Activated T-cell treated with anti-CD3 and anti-CD28 coated beads, Interleukin-2, amount 50 U/mL, for 24 hours (primary cell): ENCODE measurements around the gene KCNAB1.
"Not testable (repeated sequence)": the region's sequence is repeated elsewhere in the genome, so short reads cannot be mapped to it uniquely, and the experiment has no call there.

Experiments used
- DNase-seq: peaks from one replicate; pipeline ENCODE4 v3.0.0-alpha.2; 2020
- H3K27ac Mint-ChIP-seq: 2 replicates; pipeline ENCODE4 v1.8.0; 2020; ENCODE audit warnings: mild to moderate bottlenecking, mixed read lengths
- H3K27me3 Mint-ChIP-seq: 2 replicates; pipeline ENCODE4 v1.8.0; 2020; ENCODE audit warnings: mixed read lengths
- H3K36me3 Mint-ChIP-seq: 2 replicates; pipeline ENCODE4 v1.8.0; 2020; ENCODE audit warnings: low read depth, mixed read lengths
- H3K4me1 Mint-ChIP-seq: 2 replicates; pipeline ENCODE4 v1.8.0; 2020; ENCODE audit warnings: low read depth, mixed read lengths
- H3K4me3 Mint-ChIP-seq: 2 replicates; pipeline ENCODE4 v1.8.0; 2020; ENCODE audit warnings: mild to moderate bottlenecking, moderate library complexity, mixed read lengths
- H3K9me3 Mint-ChIP-seq: 2 replicates; pipeline ENCODE4 v1.8.0; 2020; ENCODE audit warnings: mixed read lengths

KCNAB1 gene

DNA sequence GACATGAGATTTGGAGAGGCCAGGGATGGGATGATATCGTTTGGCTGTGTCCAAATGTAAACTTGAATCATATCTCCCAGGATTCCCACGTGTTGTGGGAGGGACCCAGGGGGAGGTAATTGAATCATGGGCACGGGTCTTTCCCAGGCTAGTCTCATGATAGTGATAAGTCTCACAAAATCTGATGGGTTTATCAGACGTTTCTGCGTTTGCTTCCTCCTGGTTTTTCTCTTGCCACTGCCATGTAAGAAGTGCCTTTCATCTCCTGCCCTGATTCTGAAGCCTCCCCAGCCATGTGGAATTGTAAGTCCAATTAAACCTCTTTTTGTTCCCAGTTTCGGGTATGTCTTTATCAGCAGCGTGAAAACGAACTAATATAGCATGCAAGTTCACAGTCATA lies 442.1 kb downstream of the KCNAB1 start:
- not testable (repeated sequence) for H3K27ac Mint-ChIP-seq, H3K4me3 Mint-ChIP-seq, H3K4me1 Mint-ChIP-seq, DNase-seq, H3K36me3 Mint-ChIP-seq, H3K27me3 Mint-ChIP-seq, H3K9me3 Mint-ChIP-seq

DNA sequence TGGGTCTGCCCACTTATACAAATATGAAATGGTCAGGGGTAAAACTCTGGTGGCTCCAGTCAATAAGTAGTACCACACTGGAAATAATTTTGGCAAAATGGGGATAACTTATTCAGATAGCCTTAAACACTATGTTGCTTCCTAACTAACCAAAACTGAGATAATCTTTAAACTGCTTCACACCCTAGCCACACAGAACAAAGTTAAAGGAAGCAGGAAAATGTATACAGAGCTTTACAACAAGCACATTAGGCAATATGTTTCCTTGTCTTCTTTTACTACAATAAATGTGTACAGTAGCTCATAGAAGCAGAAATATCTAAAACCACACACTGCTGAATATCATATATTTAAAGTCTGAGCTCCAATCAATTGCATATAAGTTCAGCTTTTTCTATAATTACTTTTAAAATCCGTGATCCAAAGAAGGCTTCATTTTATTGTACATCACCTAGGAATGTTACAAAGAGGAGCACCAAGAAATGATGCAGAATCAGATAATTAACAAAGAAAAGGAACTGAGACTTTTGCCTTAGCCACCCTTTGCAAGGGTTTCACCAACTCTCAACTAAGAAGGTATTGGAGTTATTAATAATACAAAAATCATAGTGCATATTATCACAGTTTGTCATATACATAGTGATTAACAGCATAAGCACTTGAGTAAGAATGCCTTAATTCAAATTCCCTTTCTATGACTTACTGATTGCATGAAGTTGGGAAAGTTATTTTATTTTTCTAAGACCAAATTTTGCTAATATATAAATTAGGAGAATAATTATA lies 443.7 kb downstream of the KCNAB1 start:
- no peaks in the 10 kb centered on the region for H3K4me1 Mint-ChIP-seq
- no peaks in the 10 kb centered on the region for H3K9me3 Mint-ChIP-seq
- DNase-seq, result no peak
- no peak overlapping the region for H3K27ac Mint-ChIP-seq
- peaks cover 6% of the 10 kb centered on the region for H3K27me3 Mint-ChIP-seq
- H3K4me3 Mint-ChIP-seq, result no peak overlapping the region
- no peaks in the 10 kb centered on the region for H3K36me3 Mint-ChIP-seq

DNA sequence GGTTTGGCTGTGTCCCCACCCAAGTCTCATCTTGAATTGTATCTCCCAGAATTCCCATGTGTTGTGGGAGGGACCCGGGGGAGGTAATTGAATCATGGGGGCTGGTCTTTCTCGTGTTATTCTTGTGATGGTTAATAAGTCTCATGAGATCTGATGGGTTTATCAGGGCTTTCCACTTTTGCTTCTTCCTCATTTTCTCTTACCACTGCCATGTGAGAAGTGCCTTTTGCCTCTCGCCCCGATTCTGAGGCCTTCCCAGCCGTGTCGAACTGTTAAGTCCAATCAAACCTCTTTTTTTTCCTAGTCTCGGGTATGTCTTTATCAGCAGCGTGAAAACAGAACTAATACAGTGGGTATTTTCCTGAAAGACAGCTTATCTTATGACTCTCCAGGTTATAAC lies 448.6 kb downstream of the KCNAB1 start:
- not testable (repeated sequence) for H3K9me3 Mint-ChIP-seq, H3K27ac Mint-ChIP-seq, DNase-seq, H3K36me3 Mint-ChIP-seq, H3K4me3 Mint-ChIP-seq, H3K4me1 Mint-ChIP-seq
- peaks cover 13% of the 10 kb centered on the region for H3K27me3 Mint-ChIP-seq

DNA sequence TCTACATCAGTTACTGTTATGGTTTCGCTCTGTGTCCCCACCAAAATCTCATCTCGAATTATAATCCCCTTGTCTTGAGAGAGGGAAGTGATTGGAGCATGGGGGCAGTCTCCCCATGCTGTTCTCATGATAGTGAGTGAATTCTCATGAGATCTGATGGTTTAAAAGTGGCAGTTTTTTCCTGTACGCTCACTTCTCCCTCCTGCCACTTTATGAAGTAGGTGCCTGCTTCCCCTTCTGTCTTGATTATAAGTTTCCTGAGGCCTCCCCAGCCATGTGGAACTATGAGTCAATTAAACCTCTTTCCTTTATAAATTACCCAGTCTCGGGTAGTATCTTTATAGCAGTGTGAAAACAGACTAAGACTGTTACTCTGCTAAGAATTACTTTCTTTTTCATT lies 449.5 kb downstream of the KCNAB1 start:
- peak overlapping the region; percentile 45 for H3K27ac Mint-ChIP-seq
- H3K4me1 Mint-ChIP-seq, H3K4me3 Mint-ChIP-seq, DNase-seq, H3K9me3 Mint-ChIP-seq, H3K36me3 Mint-ChIP-seq: not testable (repeated sequence)
- H3K27me3 Mint-ChIP-seq, result peaks cover 18% of the 10 kb centered on the region

DNA sequence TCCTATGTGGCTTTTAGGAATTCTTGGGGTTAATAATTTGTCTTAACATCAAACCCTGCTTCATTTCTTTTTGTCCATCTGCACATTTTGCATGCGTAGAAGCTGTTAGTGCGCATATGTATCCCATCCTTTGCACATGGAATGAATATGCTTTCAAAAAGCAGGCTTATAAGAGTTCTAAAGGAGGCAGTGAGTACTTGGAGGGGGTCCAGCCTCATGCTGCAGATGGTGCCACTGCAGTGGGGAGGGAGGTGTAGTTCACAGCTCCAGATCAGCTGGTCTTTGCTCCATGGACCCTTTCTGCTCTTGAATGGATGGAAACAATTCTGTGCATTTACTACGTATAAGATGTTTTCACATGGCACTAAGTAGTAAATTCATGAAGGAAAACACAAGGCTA lies 455.3 kb downstream of the KCNAB1 start:
- H3K9me3 Mint-ChIP-seq, result no peaks in the 10 kb centered on the region
- H3K4me1 Mint-ChIP-seq, result no peaks in the 10 kb centered on the region
- H3K36me3 Mint-ChIP-seq, result no peaks in the 10 kb centered on the region
- H3K4me3 Mint-ChIP-seq, result no peak overlapping the region
- peaks cover 23% of the 10 kb centered on the region for H3K27me3 Mint-ChIP-seq
- DNase-seq, result no peak
- H3K27ac Mint-ChIP-seq, result no peak overlapping the region

DNA sequence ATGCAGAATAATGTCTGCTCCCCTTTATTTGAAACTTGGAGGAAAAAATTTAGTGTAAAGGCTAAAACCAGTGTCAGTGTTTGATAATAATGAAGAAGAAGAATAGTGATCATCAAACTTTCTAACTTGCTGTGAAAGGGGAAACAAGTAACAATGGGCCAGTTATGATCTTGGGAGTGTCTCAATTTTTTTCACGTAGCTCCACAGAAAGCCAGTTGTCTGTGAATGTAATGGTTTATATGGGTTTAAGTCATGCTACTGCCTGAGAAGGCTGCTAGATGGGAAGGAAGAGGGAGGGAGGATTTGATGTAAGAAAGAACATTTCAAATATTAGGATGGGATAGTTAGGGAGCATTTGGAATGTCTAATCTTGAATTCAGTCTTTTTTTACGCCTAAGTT lies 455.7 kb downstream of the KCNAB1 start:
- Mint-ChIP-seq H3K27me3 (peaks cover 23% of the 10 kb centered on the region), H3K4me1 (no peaks in the 10 kb centered on the region), H3K36me3 (no peaks in the 10 kb centered on the region), H3K27ac (no peak overlapping the region), H3K9me3 (no peaks in the 10 kb centered on the region), H3K4me3 (no peak overlapping the region)
- no peak for DNase-seq

DNA sequence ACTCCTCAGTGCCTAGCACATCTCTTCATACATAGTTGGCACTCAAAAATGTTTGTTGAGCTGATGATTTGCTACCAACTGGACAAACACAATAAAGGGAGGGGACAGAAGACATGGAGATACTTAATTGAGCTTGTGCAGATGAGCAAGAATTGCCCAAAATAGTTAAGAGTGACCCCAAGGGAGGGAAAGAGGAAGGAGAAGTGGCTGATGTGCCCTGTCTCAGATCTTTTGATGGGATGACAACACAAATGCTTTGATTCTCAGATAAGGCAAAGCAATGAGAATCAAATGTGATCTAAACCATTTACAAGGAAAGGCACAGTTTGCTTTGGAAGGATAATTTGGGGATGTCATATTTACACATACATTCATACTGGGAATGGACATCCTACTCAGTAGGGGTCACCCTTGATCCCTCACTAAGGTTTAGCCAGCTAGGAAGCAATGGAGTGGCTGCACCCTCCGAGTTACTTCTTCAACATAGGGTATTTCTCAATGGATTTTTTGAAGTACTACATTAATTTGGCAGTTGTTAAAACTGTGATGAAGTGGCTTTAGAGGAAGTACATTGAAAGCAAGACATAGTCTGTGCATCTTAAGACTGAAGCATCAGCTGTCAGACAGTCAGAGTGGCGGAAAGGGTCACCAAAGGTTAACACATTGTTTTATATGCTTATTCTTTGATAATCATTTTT lies 456.4 kb downstream of the KCNAB1 start:
- Mint-ChIP-seq H3K4me1 (no peaks in the 10 kb centered on the region), H3K36me3 (no peaks in the 10 kb centered on the region), H3K27ac (no peak overlapping the region), H3K9me3 (no peaks in the 10 kb centered on the region), H3K27me3 (peaks cover 23% of the 10 kb centered on the region), H3K4me3 (no peak overlapping the region)
- no peak for DNase-seq

DNA sequence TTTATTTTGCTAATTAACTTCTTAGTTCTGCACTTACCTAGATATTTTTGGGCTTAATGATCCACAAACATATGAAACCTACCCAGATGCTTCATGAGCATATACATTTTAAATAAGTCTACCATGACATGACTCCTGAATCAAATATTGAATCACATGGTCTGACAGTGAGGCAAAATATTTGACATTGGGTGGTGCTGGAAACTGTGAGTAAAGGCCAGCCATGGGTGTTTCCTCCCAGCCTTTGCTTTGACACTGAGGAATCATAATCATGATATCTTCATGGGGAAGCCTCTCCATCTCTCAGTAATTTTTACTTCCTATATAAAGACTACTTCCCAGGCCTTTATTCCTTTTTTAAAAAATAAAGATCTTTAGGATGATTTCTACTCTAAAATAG lies 457.4 kb downstream of the KCNAB1 start:
- H3K36me3 Mint-ChIP-seq, result no peaks in the 10 kb centered on the region
- H3K27ac Mint-ChIP-seq, result no peak overlapping the region
- peaks cover 18% of the 10 kb centered on the region for H3K27me3 Mint-ChIP-seq
- H3K4me1 Mint-ChIP-seq, result peaks cover 2% of the 10 kb centered on the region
- no peak for DNase-seq
- H3K9me3 Mint-ChIP-seq, result no peaks in the 10 kb centered on the region
- H3K4me3 Mint-ChIP-seq, result no peak overlapping the region

DNA sequence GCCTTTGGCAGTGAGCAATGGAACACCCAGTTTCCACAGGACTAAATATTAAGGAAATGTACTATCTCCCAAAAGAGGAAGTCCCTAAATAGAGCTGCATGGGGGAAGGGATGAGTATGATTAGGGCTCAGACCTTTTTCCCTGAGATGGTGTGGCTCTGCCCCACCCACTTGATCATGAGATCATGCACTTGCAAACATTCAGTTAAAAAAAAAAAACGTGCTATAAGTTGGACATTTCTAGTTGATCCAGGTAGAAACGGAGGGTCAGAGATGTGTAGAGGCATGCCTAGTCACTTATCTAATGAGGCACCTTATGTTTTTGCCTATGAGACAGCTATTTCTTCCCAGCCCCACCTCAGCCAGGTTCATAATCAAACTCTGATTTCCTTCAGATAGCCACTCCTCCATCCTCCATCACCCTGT lies 459.1 kb downstream of the KCNAB1 start:
- DNase-seq, result no peak
- Mint-ChIP-seq H3K4me3 (no peak overlapping the region), H3K27me3 (peaks cover 16% of the 10 kb centered on the region), H3K4me1 (peaks cover 6% of the 10 kb centered on the region), H3K27ac (no peak overlapping the region), H3K9me3 (no peaks in the 10 kb centered on the region), H3K36me3 (no peaks in the 10 kb centered on the region)

DNA sequence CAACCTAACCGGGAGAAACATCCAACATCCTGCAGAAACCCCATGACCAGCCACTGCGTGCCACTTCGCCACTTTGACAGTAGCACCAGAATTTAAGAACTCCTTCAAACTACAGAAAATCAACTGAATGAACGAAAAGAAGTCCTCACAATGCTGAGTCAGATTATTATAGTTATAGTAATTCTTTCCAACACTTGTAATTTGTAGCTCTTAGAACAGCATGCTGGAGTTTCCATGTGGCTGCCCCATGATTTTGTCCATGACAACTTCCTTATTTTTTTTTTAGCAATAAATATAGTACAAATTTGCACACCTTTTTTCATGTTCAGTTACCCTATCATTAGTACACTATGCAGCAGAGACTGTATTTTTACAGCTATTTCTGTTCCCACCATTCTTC lies 460.7 kb downstream of the KCNAB1 start:
- no peak for DNase-seq
- peaks cover 6% of the 10 kb centered on the region for H3K4me1 Mint-ChIP-seq
- no peaks in the 10 kb centered on the region for H3K9me3 Mint-ChIP-seq
- no peaks in the 10 kb centered on the region for H3K36me3 Mint-ChIP-seq
- H3K27me3 Mint-ChIP-seq, result peaks cover 7% of the 10 kb centered on the region
- no peak overlapping the region for H3K27ac Mint-ChIP-seq
- no peak overlapping the region for H3K4me3 Mint-ChIP-seq

DNA sequence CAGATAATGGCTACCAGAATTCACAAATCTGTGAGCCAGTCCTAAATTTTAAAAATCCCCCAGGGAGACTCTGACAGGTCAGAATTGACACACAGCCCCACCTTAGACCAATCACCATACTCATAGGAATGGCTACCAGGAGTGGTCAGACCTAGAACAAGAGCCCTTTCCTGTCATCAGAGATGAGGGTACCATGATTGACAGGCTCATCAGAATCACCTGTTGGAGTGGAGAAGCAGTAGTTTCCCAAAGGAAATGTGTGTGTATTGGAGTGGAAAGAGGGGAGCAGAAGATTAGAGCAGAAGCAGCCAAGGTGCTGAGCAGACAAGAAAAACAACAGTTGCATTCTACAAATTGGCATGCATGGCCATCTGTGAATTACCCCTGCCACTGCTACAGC lies 461.6 kb downstream of the KCNAB1 start:
- H3K27ac Mint-ChIP-seq, result no peak overlapping the region
- H3K9me3 Mint-ChIP-seq, result no peaks in the 10 kb centered on the region
- H3K4me1 Mint-ChIP-seq, result peaks cover 6% of the 10 kb centered on the region
- H3K27me3 Mint-ChIP-seq, result peaks cover 4% of the 10 kb centered on the region
- no peak for DNase-seq
- H3K36me3 Mint-ChIP-seq, result no peaks in the 10 kb centered on the region
- H3K4me3 Mint-ChIP-seq, result no peak overlapping the region

DNA sequence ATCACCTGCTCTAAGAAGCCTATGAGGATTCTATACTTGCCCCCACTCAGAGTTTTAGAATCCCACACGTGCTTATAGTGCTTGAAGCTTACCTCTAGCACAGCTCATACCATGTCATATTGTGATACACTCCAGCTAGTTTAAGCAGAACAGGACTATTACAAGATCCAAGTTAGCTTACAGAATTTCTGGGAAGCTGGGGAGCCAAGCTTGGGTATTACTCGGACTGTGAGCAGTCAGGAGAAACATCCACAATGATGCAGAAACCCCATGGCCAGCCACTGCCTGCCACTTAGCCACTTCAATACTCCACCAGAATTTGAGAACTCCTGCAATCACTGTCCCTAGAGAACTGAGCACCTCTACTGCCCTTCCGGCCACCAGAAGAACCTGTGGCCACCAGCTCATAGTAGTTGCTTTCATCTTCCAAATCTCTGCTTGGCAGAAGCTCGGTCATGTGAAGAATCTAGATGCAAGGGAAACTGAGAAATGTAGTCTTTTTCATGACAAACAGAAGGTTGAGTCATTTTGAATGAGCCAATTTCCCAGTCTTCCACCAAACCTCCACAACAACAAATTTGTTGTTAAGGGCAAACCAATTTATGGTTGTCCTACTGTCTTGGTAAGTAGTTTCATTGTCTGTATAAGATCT lies 462.3 kb downstream of the KCNAB1 start:
- Mint-ChIP-seq H3K4me1 (peaks cover 6% of the 10 kb centered on the region), H3K9me3 (no peaks in the 10 kb centered on the region), H3K4me3 (no peak overlapping the region), H3K27ac (no peak overlapping the region), H3K27me3 (peaks cover 4% of the 10 kb centered on the region), H3K36me3 (no peaks in the 10 kb centered on the region)
- no peak for DNase-seq

DNA sequence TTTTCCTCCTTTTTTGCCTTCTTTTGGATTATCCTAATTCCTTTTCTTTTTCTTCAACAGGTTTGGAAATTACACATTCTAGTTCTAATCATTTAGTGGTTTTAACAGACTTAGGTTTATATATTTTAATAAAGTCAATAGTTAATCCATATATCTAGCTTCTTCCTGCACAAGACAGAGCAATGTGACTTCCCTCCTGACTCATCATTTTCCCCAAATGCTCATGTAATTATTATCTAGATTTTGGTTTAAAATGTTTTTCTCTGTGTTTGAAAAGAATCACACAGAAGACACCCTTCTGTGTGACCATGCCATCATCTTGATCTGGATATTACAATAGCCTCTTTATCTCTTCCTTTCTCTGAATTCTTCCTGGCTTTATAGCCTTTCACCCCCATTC lies 463.1 kb downstream of the KCNAB1 start:
- Mint-ChIP-seq H3K36me3 (no peaks in the 10 kb centered on the region), H3K27ac (no peak overlapping the region), H3K4me1 (peaks cover 6% of the 10 kb centered on the region), H3K27me3 (peaks cover 4% of the 10 kb centered on the region), H3K4me3 (no peak overlapping the region), H3K9me3 (no peaks in the 10 kb centered on the region)
- DNase-seq, result no peak

DNA sequence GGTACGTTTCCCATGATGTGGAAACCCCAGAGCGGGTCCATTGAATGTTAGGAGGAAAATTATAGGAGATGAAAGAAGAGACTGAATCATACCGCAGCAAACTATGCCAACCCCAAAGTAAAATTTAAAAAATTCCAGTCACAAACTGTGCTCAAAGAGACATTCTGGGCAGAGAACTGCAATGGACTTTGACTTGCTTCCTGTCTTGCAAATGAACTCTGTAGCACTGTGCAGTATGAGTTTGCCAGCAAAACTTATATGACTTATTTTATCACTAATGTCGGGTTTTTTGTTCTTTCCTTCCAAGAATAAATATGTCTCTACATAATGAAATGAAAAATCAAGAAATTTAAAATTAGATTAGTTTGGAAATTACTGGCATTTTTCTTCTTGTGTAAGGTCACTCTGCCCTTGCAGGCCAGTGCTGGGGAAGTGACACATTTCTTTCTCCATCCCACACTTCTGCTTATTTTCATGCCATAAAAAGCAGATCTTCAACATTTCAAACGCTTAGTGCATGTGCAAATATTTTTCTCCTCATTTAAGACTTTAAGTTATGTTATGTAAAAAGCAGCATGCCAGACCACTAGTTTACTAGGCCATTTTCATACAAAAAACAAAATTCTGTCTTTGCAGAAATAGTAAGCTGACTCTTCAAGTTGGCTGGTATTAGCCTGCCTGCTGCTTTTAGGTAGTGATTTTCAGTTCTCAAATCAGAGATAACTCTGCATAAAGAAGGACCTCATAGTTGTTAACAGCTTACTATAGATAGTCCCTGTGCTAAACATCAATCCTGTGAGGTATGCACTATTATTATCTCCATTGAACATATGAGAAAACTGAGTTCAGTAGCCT lies 466.8 kb downstream of the KCNAB1 start:
- no peak for DNase-seq

More for the DNA sequence above, 466.8 kb downstream of the KCNAB1 start:
- H3K27ac Mint-ChIP-seq, result no peak overlapping the region
- no peaks in the 10 kb centered on the region for H3K36me3 Mint-ChIP-seq
- H3K4me1 Mint-ChIP-seq, result peaks cover 6% of the 10 kb centered on the region
- no peaks in the 10 kb centered on the region for H3K27me3 Mint-ChIP-seq
- H3K4me3 Mint-ChIP-seq, result no peak overlapping the region
- H3K9me3 Mint-ChIP-seq, result no peaks in the 10 kb centered on the region
